Keratinocyte (primary cell): ENCODE measurements around the gene KRTAP9-4.

Experiments
- EZH2 ChIP-seq: IDR thresholded peaks from one replicate; pipeline ENCODE4 v1.6.1; 2012; ENCODE audit warnings: inconsistent platforms, mild to moderate bottlenecking, low read length, moderate library complexity
- TF ChIP-seq, protein P1 (sequence below), 3 experiments: IDR thresholded peaks in 1 of 3; conservative IDR thresholded peaks in 1 of 3; optimal IDR thresholded peaks in 1 of 3; 2 replicates in 2 of 3; 3 replicates in 1 of 3; pipeline versions ENCODE3 to v1.5.1; 2011; ENCODE audit warnings: low read length in 3 of 3, mild to moderate bottlenecking in 3 of 3, moderate library complexity in 2 of 3, control low read depth in 1 of 3, inconsistent platforms in 1 of 3; ENCODE audit not compliant: insufficient read depth in 2 of 3; ENCODE audit errors: extremely low read depth in 1 of 3

DNA sequence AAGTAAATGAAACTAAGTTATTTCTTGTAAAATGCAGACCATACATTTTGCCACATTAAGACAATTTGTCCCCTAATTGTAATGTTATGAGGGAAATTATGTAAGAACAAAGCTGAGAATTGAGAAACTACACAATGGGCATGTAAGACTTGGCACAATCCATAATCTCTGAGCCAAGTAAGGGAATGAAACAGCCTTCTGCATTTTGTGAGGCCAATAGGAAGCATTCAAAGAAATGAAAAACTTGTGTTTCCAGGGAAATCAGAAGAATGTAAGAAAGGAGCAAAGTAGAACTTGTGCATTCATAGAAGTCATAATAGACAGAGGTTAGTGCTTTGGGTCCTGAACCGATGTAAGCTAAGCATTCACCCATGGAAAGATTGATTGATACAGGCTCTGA lies 1.8 kb downstream of the KRTAP9-4 start:
- TF ChIP-seq, protein P1, sequence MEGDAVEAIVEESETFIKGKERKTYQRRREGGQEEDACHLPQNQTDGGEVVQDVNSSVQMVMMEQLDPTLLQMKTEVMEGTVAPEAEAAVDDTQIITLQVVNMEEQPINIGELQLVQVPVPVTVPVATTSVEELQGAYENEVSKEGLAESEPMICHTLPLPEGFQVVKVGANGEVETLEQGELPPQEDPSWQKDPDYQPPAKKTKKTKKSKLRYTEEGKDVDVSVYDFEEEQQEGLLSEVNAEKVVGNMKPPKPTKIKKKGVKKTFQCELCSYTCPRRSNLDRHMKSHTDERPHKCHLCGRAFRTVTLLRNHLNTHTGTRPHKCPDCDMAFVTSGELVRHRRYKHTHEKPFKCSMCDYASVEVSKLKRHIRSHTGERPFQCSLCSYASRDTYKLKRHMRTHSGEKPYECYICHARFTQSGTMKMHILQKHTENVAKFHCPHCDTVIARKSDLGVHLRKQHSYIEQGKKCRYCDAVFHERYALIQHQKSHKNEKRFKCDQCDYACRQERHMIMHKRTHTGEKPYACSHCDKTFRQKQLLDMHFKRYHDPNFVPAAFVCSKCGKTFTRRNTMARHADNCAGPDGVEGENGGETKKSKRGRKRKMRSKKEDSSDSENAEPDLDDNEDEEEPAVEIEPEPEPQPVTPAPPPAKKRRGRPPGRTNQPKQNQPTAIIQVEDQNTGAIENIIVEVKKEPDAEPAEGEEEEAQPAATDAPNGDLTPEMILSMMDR (optimal IDR thresholded peaks at IDR 0.05 in 1 of 3, IDR thresholded peaks at IDR 0.05 in 1 of 3, conservative IDR thresholded peaks at IDR 0.05 in 1 of 3; ENCODE audit: extremely low read depth in 1 of 3, insufficient read depth in 2 of 3, low read length in 3 of 3), result no peak
- TF ChIP-seq EZH2, result no peak
